Cerebellar cortex (tissue), 1 donor: ENCODE measurements around the gene DOCK4.

Experiments used
- DNase-seq: peaks from one replicate; pipeline ENCODE4 v3.0.0-alpha.2; 2015; ENCODE audit warnings: low spot score

DOCK4 gene

GRCh38 chr7:111718886-111719285 is 487.3 kb downstream of the DOCK4 start:
- no peak for DNase-seq

- no peak for DNase-seq
Measured at GRCh38 chr7:111711426-111712065, 494.7 kb downstream of the DOCK4 start.

GRCh38 chr7:111710839-111711380 is 495.3 kb downstream of the DOCK4 start:
- no peak for DNase-seq

- no peak for DNase-seq
Measured at GRCh38 chr7:111708072-111708471, 498.1 kb downstream of the DOCK4 start.

- no peak for DNase-seq
Measured at GRCh38 chr7:111705807-111706206, 500.4 kb downstream of the DOCK4 start.

- no peak for DNase-seq
Measured at GRCh38 chr7:111697771-111698170, 508.4 kb downstream of the DOCK4 start.

- no peak for DNase-seq
Measured at GRCh38 chr7:111694376-111694775, 511.8 kb downstream of the DOCK4 start.

- DNase-seq, result no peak
Measured at GRCh38 chr7:111690364-111691111, 515.7 kb downstream of the DOCK4 start.

GRCh38 chr7:111685349-111685748 is 520.9 kb downstream of the DOCK4 start:
- no peak for DNase-seq

- no peak for DNase-seq
Measured at GRCh38 chr7:111682588-111683340, 523.4 kb downstream of the DOCK4 start.

- no peak for DNase-seq
Measured at GRCh38 chr7:111681242-111681641, 525.0 kb downstream of the DOCK4 start.

- no peak for DNase-seq
Measured at GRCh38 chr7:111678986-111679385, 527.2 kb downstream of the DOCK4 start.

- DNase-seq, result no peak
Measured at GRCh38 chr7:111678281-111678680, 527.9 kb downstream of the DOCK4 start.

GRCh38 chr7:111677848-111678247 is 528.4 kb downstream of the DOCK4 start:
- DNase-seq, result no peak

- no peak for DNase-seq
Measured at GRCh38 chr7:111676811-111677210, 529.4 kb downstream of the DOCK4 start.
